Fibroblast of pulmonary artery (primary cell): ENCODE data around the gene KARS1.

Source experiments
- DNase-seq: peaks from one replicate; pipeline ENCODE4 v3.0.0-alpha.2; 2010; ENCODE audit warnings: low read depth
- H3K4me3 ChIP-seq: replicated peaks from 2 replicates; pipeline ENCODE4 v1.5.1; 2011; ENCODE audit warnings: low read depth, mild to moderate bottlenecking, control low read depth, low read length, moderate library complexity
- CTCF ChIP-seq: IDR thresholded peaks from 2 replicates; pipeline ENCODE4 v1.5.1; 2011; ENCODE audit warnings: mild to moderate bottlenecking, control low read depth, low read length, inconsistent platforms; ENCODE audit errors: missing control alignments

Gene KARS1

GRCh38 chr16:75627851-75628250 lies 19.6 kb downstream of the KARS1 start:
- TF ChIP-seq CTCF, result no peak
- peak; percentile 78 for DNase-seq
- H3K4me3 ChIP-seq, result no peak overlapping the region

DNA sequence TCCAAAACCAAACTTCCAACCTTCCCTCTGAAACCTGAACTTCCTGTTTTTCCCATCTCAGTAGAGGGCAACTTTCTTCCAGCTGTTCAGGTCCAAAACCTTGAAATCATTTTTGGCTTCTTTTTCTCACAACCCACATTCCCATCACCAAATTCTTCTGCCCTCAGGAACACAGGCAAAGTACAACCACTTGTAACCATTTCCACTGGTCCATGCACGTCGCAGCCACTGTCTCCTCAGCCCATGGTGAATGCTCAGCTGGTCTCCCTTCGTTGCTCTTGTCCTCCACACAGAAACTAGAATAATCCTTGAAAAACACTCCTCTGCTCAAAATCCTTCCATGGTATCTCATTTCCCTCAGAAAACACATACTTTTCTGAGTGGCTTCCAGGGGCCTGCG lies 20.7 kb downstream of the KARS1 start:
- DNase-seq, result no peak
- H3K4me3 ChIP-seq, result no peak overlapping the region
- TF ChIP-seq CTCF, result no peak

DNA sequence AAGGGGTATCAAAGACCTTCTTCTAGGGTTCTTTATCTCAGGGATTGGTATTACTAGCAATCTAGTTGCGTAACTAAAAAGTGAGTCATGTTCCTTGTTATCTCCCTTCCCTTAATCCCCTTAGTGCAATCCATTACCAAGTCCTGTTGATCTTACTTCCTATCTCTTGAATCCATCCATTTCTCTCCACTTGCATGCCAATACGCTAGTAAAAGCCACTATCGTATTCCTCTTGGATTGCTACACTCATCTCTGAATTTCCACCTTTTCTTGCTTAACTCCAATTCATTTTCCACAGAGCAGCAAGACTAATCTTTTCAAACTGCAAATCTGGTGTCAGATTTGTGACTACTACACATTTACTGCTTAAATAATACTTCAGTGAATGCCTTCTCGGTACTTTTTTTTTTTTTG lies 22.5 kb downstream of the KARS1 start:
- peak; percentile 58 for DNase-seq
- no peak for TF ChIP-seq CTCF

DNA sequence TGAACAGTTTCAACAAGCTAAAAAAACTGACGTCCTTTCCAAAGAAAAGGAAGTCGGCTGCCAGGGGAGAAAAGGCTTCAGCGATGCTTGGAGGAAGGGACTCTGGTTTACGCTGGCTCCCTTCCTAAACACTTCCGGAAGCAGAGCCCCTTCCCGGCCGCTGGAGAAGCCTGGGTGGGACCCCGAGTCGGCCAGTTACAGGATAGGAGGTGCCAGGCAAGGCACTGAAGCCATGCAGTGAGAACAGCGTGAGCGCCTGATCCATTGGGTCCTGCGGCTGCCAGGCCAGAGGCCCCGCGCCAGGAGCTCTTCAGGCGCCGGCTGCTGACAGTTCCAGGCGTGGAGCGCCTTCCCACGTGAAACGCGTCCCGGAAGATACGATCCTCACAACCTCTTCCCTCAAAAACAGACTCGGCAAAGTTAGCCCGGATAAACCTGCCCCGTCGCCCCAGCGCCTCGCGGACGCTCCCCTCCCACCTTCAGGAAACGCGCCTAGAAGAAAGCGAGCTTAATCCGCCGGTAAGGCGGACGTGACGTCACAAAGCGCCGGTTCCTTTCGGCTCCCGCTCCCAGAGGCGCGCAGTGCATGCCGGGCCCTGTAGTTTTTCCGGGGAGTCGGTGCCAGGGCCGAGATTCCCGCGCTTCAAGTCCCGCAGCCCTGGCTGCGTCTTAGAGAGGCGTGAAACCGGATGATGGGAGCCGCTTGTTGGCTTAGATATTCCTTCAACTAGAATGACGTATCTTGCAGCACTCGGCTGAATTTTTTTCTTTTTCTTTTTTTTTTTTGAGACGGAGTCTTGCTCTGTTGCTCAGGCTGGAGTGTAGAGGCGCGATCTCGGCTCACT lies 24.5 kb downstream of the KARS1 start, which contains the start of gene ADAT1:
Gene ADAT1 (minus strand): TSS at position 521 of the 845 bp plus-strand sequence. CDS start 2,482 bp downstream, outside the sequence.
- no peak for TF ChIP-seq CTCF
- DNase-seq, result peak; percentile 98
- H3K4me3 ChIP-seq, result peak within 1 kb of the TSS; percentile 79

More for the DNA sequence above, 22.5 kb downstream of the KARS1 start:
- H3K4me3 ChIP-seq, result no peak overlapping the region

DNA sequence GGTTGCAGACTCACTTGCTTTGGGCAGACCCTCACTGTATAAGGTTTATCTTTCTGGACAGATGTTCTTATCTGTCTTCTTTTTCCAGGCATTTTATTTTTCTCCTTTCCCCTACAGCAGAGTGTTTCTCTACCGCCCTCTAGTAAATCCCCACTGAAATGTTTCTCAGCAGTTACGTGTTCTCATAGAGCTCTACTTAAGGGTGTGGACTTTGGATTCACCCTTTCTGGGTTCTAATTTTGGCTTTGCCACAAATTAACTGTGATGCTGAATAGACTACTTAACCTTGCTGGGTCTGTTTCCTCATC lies 26.3 kb downstream of the KARS1 start:
- peak; percentile 63 for DNase-seq
- no peak overlapping the region for H3K4me3 ChIP-seq
- TF ChIP-seq CTCF, result peak; percentile 74

GRCh38 chr16:75620326-75621169 lies 26.9 kb downstream of the KARS1 start:
- DNase-seq, result no peak
- no peak overlapping the region for H3K4me3 ChIP-seq
- no peak for TF ChIP-seq CTCF
